Glutamatergic neuron (in vitro differentiated cells): ENCODE results near the gene PANK3. TPM values are rescaled to one million over a fixed set of nuclear protein-coding genes. Genes with fewer than 3 reads are reported as not detected.

ENCODE experiments used
- DNase-seq: peaks from one replicate; pipeline ENCODE4 v3.0.0; 2022
- H3K27ac Mint-ChIP-seq: one replicate; pipeline ENCODE4 v1.8.0; 2020; ENCODE audit warnings: mild to moderate bottlenecking, mixed read lengths, inconsistent platforms; ENCODE audit not compliant: unreplicated experiment
- H3K27me3 Mint-ChIP-seq: one replicate; pipeline ENCODE4 v1.8.0; 2020; ENCODE audit warnings: mild to moderate bottlenecking, moderate library complexity, mixed read lengths, inconsistent platforms; ENCODE audit not compliant: unreplicated experiment
- H3K36me3 Mint-ChIP-seq: one replicate; pipeline ENCODE4 v1.8.0; 2020; ENCODE audit warnings: mild to moderate bottlenecking, mixed read lengths, inconsistent platforms; ENCODE audit not compliant: unreplicated experiment
- H3K4me1 Mint-ChIP-seq: one replicate; pipeline ENCODE4 v1.8.0; 2020; ENCODE audit warnings: mild to moderate bottlenecking, low read depth, mixed read lengths, inconsistent platforms; ENCODE audit not compliant: unreplicated experiment
- H3K4me3 Mint-ChIP-seq: one replicate; pipeline ENCODE4 v1.8.0; 2020; ENCODE audit warnings: mild to moderate bottlenecking, mixed read lengths, inconsistent platforms; ENCODE audit not compliant: unreplicated experiment
- H3K9me3 Mint-ChIP-seq: one replicate; pipeline ENCODE4 v1.8.0; 2020; ENCODE audit warnings: mild to moderate bottlenecking, moderate library complexity, mixed read lengths, inconsistent platforms; ENCODE audit not compliant: unreplicated experiment
- total RNA-seq: library from RNA; stranded (reverse); fragmentation: NEBNext Ultra II Directional; extraction: Animal tissue kit (Norgen Biotek cat#: 25700); gene quantifications from one replicate; pipeline ENCODE4 v1.2.1, GENCODE V29; 2021; ENCODE audit not compliant: unreplicated experiment
- TF ChIP-seq, protein P1 (sequence below): fragments of 200-600 bp; sonication (generic); IDR thresholded peaks from one replicate; pipeline ENCODE4 v1.5.0; 2021; ENCODE audit not compliant: partially characterized antibody, unreplicated experiment

PANK3 gene
- total RNA-seq, 1 donor from 2014 or later = 153 TPM

DNA sequence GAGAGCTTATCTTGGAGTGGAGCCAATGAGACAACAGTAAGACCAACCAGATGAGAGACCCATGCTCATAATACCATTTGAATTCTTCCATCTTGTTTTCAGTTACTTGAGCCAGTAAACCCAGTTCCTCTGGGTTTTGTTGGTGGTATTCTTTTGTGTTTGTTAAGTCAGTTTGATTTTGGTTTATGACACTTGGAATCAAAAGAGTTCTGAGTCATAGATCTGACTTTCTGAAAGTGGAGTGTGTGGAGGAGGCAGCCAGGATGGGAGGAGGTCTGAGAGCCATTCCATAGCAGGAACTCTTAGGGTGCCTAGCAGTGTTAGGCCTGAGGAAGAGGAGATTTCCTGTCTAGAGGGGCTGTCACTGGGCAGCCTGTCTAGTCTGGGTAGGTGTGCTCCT, 24.6 kb upstream of the PANK3 start:
- H3K4me1 Mint-ChIP-seq = no peaks in the 10 kb centered on the region
- H3K9me3 Mint-ChIP-seq = no peaks in the 10 kb centered on the region
- H3K36me3 Mint-ChIP-seq = no peaks in the 10 kb centered on the region
- no peak overlapping the region for H3K27ac Mint-ChIP-seq
- TF ChIP-seq, protein P1, sequence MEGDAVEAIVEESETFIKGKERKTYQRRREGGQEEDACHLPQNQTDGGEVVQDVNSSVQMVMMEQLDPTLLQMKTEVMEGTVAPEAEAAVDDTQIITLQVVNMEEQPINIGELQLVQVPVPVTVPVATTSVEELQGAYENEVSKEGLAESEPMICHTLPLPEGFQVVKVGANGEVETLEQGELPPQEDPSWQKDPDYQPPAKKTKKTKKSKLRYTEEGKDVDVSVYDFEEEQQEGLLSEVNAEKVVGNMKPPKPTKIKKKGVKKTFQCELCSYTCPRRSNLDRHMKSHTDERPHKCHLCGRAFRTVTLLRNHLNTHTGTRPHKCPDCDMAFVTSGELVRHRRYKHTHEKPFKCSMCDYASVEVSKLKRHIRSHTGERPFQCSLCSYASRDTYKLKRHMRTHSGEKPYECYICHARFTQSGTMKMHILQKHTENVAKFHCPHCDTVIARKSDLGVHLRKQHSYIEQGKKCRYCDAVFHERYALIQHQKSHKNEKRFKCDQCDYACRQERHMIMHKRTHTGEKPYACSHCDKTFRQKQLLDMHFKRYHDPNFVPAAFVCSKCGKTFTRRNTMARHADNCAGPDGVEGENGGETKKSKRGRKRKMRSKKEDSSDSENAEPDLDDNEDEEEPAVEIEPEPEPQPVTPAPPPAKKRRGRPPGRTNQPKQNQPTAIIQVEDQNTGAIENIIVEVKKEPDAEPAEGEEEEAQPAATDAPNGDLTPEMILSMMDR = no peak
- no peak overlapping the region for H3K4me3 Mint-ChIP-seq
- H3K27me3 Mint-ChIP-seq = no peaks in the 10 kb centered on the region
- DNase-seq = no peak

- TF ChIP-seq, protein P1 = no peak
- Mint-ChIP-seq H3K27ac (no peak overlapping the region), H3K9me3 (no peaks in the 10 kb centered on the region), H3K27me3 (peaks cover 1% of the 10 kb centered on the region), H3K4me1 (no peaks in the 10 kb centered on the region), H3K4me3 (no peak overlapping the region), H3K36me3 (no peaks in the 10 kb centered on the region)
- no peak for DNase-seq
Observed at GRCh38 chr5:168602517-168602916, 23.3 kb upstream of the PANK3 start.

DNA sequence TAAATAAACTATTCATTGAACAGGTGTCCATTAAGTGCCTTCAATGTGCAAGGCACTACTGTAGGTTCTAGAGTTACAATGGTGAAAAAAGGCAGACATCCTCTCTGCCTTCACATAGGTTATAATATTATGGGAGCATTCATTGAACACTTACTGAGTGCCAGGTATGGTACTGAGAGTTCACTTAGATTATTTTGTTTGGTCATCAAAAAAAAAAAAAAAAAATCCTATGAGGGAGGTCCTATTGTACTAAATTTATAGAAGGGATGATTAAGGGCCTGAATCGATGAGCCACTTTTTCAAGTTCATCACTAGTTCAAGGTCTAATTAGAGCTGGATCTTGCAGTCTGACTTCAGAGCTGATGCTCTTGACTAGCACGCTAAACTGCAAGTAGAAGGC, 22.8 kb upstream of the PANK3 start:
- TF ChIP-seq, protein P1 = no peak
- no peaks in the 10 kb centered on the region for H3K9me3 Mint-ChIP-seq
- H3K4me1 Mint-ChIP-seq = no peaks in the 10 kb centered on the region
- no peak for DNase-seq
- no peak overlapping the region for H3K4me3 Mint-ChIP-seq
- peaks cover 1% of the 10 kb centered on the region for H3K27me3 Mint-ChIP-seq
- H3K27ac Mint-ChIP-seq = peak overlapping the region; percentile 33
- no peaks in the 10 kb centered on the region for H3K36me3 Mint-ChIP-seq

DNA sequence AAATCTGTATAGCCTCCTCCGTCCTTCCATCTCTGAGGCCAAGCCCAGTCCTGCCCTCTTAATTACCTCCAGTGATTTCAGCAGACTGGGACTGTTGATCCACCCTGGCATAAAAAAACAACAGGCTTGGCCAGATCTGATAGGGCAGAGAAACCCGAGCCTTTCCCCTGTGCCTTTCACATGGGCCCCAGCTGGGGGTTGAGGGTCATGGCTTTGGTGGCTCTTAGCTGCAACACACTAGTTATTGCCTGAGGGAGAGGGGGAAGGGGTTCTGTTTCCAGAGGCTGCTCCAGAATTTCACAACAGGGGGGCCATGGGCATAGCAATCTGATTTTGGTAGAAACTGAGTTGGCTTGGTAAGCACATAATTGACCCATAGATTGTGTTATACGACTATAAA, 21.2 kb upstream of the PANK3 start:
- H3K27me3 Mint-ChIP-seq = peaks cover 1% of the 10 kb centered on the region
- DNase-seq = no peak
- no peak overlapping the region for H3K4me3 Mint-ChIP-seq
- TF ChIP-seq, protein P1 = no peak
- no peak overlapping the region for H3K27ac Mint-ChIP-seq
- no peaks in the 10 kb centered on the region for H3K9me3 Mint-ChIP-seq
- no peaks in the 10 kb centered on the region for H3K4me1 Mint-ChIP-seq
- H3K36me3 Mint-ChIP-seq = no peaks in the 10 kb centered on the region

- TF ChIP-seq, protein P1 = no peak
- H3K4me1 Mint-ChIP-seq = no peaks in the 10 kb centered on the region
- H3K9me3 Mint-ChIP-seq = no peaks in the 10 kb centered on the region
- no peak overlapping the region for H3K27ac Mint-ChIP-seq
- no peak overlapping the region for H3K4me3 Mint-ChIP-seq
- no peak for DNase-seq
- H3K27me3 Mint-ChIP-seq = peaks cover 1% of the 10 kb centered on the region
- no peaks in the 10 kb centered on the region for H3K36me3 Mint-ChIP-seq
Observed at GRCh38 chr5:168599826-168600225, 20.7 kb upstream of the PANK3 start.
